ENCODE data around the gene OR2T35.
"Not testable (repeated sequence)": the region's sequence is repeated elsewhere in the genome, so short reads cannot be mapped to it uniquely, and the experiment has no call there.

OR2T35 gene

GRCh38 chr1:248645178-248645577 is at the start of gene OR2T35:
Gene OR2T35 (minus strand): TSS chr1:248645278. CDS start chr1:248639258, 6,020 bp downstream.
- not testable (repeated sequence) for DNase-seq

GRCh38 chr1:248691567-248692155 is 46.6 kb upstream of the OR2T35 start:
- no peak for DNase-seq

GRCh38 chr1:248688527-248689298 is 43.6 kb upstream of the OR2T35 start:
- no peak for DNase-seq

- DNase-seq: peak; percentile 23 to 34
Measured at GRCh38 chr1:248686815-248687214, 41.7 kb upstream of the OR2T35 start.

- no peak for DNase-seq
Measured at GRCh38 chr1:248681651-248682050, 36.6 kb upstream of the OR2T35 start.

- no peak for DNase-seq
Measured at GRCh38 chr1:248670003-248670402, 24.9 kb upstream of the OR2T35 start.

- peak in 1 of 2 donors; percentile 7 for DNase-seq
Measured at GRCh38 chr1:248663453-248664328, 18.6 kb upstream of the OR2T35 start.

- DNase-seq: not testable (repeated sequence)
Measured at GRCh38 chr1:248656797-248657196, 11.7 kb upstream of the OR2T35 start.

GRCh38 chr1:248655354-248655753 is 10.3 kb upstream of the OR2T35 start, which contains the start of gene OR2T27:
Gene OR2T27 (minus strand): TSS chr1:248655528. CDS start chr1:248650884, 4,644 bp downstream.
- not testable (repeated sequence) for DNase-seq

- DNase-seq: not testable (repeated sequence)
Measured at GRCh38 chr1:248648770-248649536, 3.9 kb upstream of the OR2T35 start.

GRCh38 chr1:248642971-248643651 is 2.0 kb downstream of the OR2T35 start:
- DNase-seq: not testable (repeated sequence)

GRCh38 chr1:248641583-248641982 is 3.5 kb downstream of the OR2T35 start:
- DNase-seq: not testable (repeated sequence)

- DNase-seq: not testable (repeated sequence)
Measured at GRCh38 chr1:248640906-248641305, 4.2 kb downstream of the OR2T35 start.

- not testable (repeated sequence) for DNase-seq
Measured at GRCh38 chr1:248639652-248640051, 5.4 kb downstream of the OR2T35 start.

GRCh38 chr1:248636612-248637011 is 8.5 kb downstream of the OR2T35 start:
- DNase-seq: not testable (repeated sequence)

GRCh38 chr1:248634991-248635390 is 10.1 kb downstream of the OR2T35 start, which contains the start of gene OR2T11:
Gene OR2T11 (minus strand): TSS chr1:248635091. CDS start chr1:248627128, 7,963 bp downstream.
- not testable (repeated sequence) for DNase-seq

GRCh38 chr1:248631354-248632008 is 13.6 kb downstream of the OR2T35 start:
- no peak for DNase-seq

GRCh38 chr1:248630551-248630950 is 14.5 kb downstream of the OR2T35 start:
- DNase-seq: no peak

GRCh38 chr1:248627971-248628844 is 16.9 kb downstream of the OR2T35 start:
- DNase-seq: no peak

- no peak for DNase-seq
Measured at GRCh38 chr1:248625971-248626370, 19.1 kb downstream of the OR2T35 start.

All from CD4-positive, alpha-beta T cell treated with Interleukin-1 beta for 1 hour (primary cell).